AG04450 (cell line): ENCODE results near the gene RBM15B. TPM values are rescaled to one million over a fixed set of nuclear protein-coding genes. Genes with fewer than 3 reads are reported as not detected.
"Not testable (repeated sequence)": the region's sequence is repeated elsewhere in the genome, so short reads cannot be mapped to it uniquely, and the experiment has no call there.

ENCODE experiments used
- CTCF ChIA-PET: fragments of 300-600, 350-600 bp; formaldehyde crosslinking; extraction: SDS; loops from one replicate; lab custom pipeline; 2022; ENCODE audit warnings: antibody characterized with exemption, inconsistent platforms; lab: Charles Lee
- POLR2A ChIA-PET: fragments of 350-600 bp; formaldehyde crosslinking; extraction: SDS; loops from one replicate; lab custom pipeline; 2021; ENCODE audit warnings: antibody characterized with exemption, inconsistent platforms; lab: Yijun Ruan, JAX
- DNase-seq: peaks from one replicate; pipeline ENCODE4 v3.0.0-alpha.2; 2011; ENCODE audit warnings: low read depth, low spot score
- H3K27ac ChIP-seq: one replicate; pipeline ENCODE4 v1.5.1; 2012; ENCODE audit warnings: low read depth, low read length, control low read depth
- H3K27me3 ChIP-seq: one replicate; pipeline ENCODE4 v1.6.0; 2012; ENCODE audit warnings: low read length; ENCODE audit not compliant: control insufficient read depth, insufficient read depth
- H3K4me3 ChIP-seq: 2 replicates; pipeline ENCODE4 v1.5.1; 2011; ENCODE audit warnings: mild to moderate bottlenecking, low read depth, low read length, control low read depth
- H3K9me3 ChIP-seq: 2 replicates; pipeline ENCODE4 v1.5.1; 2012; ENCODE audit warnings: low read length; ENCODE audit not compliant: control insufficient read depth, insufficient read depth
- CTCF ChIP-seq: IDR thresholded peaks from 2 replicates; pipeline ENCODE4 v1.5.1; 2011; ENCODE audit warnings: low read depth, low read length, control low read depth, inconsistent platforms
- polyA plus RNA-seq: library from polyadenylated mRNA; depleted of rRNA; stranded (reverse); fragments of >200 nt; gene quantifications from 2 replicates; pipeline ENCODE4 v1.2.3, GENCODE V29; 2011

RBM15B gene
- polyA plus RNA-seq, 1 experiment = 12.5 TPM

- Histone ChIP-seq H3K27me3 (peaks cover 6% of the 10 kb centered on the region), H3K4me3 (no peak overlapping the region), H3K9me3 (no peaks in the 10 kb centered on the region), H3K27ac (no peak overlapping the region)
- ChIA-PET POLR2A (no interaction called here), CTCF (interaction anchor here (3.4 kb wide), 1 partner anchor 14 kb away, joined by 15 read pairs; no protein-coding TSS in a partner anchor)
- no peak for DNase-seq
- TF ChIP-seq CTCF = no peak
These were observed 33.2 kb upstream of the RBM15B start for GRCh38 chr3:51357856-51358255.

GRCh38 chr3:51358981-51359380 is 32.1 kb upstream of the RBM15B start:
- no peak overlapping the region for H3K27ac ChIP-seq
- TF ChIP-seq CTCF = no peak
- POLR2A ChIA-PET = no interaction called here
- H3K4me3 ChIP-seq = no peak overlapping the region
- no peak for DNase-seq
- no peaks in the 10 kb centered on the region for H3K9me3 ChIP-seq
- CTCF ChIA-PET = interaction anchor here (1.3 to 3.4 kb wide), 2 partner anchors 13 to 30 kb away, joined by 5 to 15 read pairs; no protein-coding TSS in a partner anchor
- H3K27me3 ChIP-seq = peaks cover 6% of the 10 kb centered on the region

GRCh38 chr3:51360806-51361205 is 30.3 kb upstream of the RBM15B start:
- Histone ChIP-seq H3K4me3 (no peak overlapping the region), H3K27me3 (peaks cover 6% of the 10 kb centered on the region), H3K9me3 (no peaks in the 10 kb centered on the region), H3K27ac (no peak overlapping the region)
- ChIA-PET CTCF (interaction anchor here (2.8 to 3.4 kb wide), 2 partner anchors 11 to 261 kb away, joined by 14 to 15 read pairs; no protein-coding TSS in a partner anchor), POLR2A (interaction anchor here (0.7 kb wide), 1 partner anchor 88 kb away, joined by 7 read pairs; no protein-coding TSS in a partner anchor)
- no peak for TF ChIP-seq CTCF
- no peak for DNase-seq

- H3K9me3 ChIP-seq = no peaks in the 10 kb centered on the region
- DNase-seq = no peak
- CTCF ChIA-PET = interaction anchor here (2.8 kb wide), 1 partner anchor 262 kb away, joined by 14 read pairs; no protein-coding TSS in a partner anchor
- peaks cover 6% of the 10 kb centered on the region for H3K27me3 ChIP-seq
- no peak overlapping the region for H3K4me3 ChIP-seq
- POLR2A ChIA-PET = no interaction called here
- no peak for TF ChIP-seq CTCF
- H3K27ac ChIP-seq = no peak overlapping the region
These were observed 29.3 kb upstream of the RBM15B start for GRCh38 chr3:51361746-51362145.

- no peak for TF ChIP-seq CTCF
- POLR2A ChIA-PET = no interaction called here
- Histone ChIP-seq H3K4me3 (no peak overlapping the region), H3K9me3 (no peaks in the 10 kb centered on the region), H3K27me3 (peaks cover 6% of the 10 kb centered on the region), H3K27ac (no peak overlapping the region)
- CTCF ChIA-PET = interaction anchor here (2.8 kb wide), 1 partner anchor 262 kb away, joined by 14 read pairs; no protein-coding TSS in a partner anchor
- DNase-seq = no peak
These were observed 28.6 kb upstream of the RBM15B start for GRCh38 chr3:51362476-51362875.

GRCh38 chr3:51368276-51368675 is 22.8 kb upstream of the RBM15B start:
- CTCF ChIA-PET = interaction anchor here (1.0 to 7.0 kb wide), 3 partner anchors 268 to 796 kb away, joined by 3 to 205 read pairs (median 37); partner anchors contain the start of gene MAPKAPK3
- POLR2A ChIA-PET, H3K27ac ChIP-seq, H3K4me3 ChIP-seq, H3K9me3 ChIP-seq, H3K27me3 ChIP-seq, DNase-seq: not testable (repeated sequence)
